ENCODE measurements around the gene PKHD1.

DNA sequence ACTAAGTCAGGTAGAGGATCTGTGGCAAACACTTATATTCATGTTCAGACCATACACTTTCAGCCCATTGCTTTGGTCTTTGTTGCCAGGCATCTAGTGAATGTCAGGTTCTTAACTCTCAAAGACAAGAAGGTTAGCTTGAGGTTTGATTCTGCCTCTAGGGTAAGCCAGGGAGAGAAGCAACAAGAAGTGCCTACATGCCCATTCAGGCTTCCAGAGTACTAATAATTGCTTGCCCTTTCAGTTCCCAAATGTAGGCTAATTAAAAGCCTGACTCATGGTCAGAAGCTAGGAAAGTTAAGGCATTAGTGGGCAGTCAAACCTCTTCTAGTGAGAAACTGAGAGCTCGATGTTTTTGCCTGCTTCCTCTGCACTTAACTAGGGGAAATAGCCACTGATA, 492.4 kb downstream of the PKHD1 start:
- TF ChIP-seq, protein P1, sequence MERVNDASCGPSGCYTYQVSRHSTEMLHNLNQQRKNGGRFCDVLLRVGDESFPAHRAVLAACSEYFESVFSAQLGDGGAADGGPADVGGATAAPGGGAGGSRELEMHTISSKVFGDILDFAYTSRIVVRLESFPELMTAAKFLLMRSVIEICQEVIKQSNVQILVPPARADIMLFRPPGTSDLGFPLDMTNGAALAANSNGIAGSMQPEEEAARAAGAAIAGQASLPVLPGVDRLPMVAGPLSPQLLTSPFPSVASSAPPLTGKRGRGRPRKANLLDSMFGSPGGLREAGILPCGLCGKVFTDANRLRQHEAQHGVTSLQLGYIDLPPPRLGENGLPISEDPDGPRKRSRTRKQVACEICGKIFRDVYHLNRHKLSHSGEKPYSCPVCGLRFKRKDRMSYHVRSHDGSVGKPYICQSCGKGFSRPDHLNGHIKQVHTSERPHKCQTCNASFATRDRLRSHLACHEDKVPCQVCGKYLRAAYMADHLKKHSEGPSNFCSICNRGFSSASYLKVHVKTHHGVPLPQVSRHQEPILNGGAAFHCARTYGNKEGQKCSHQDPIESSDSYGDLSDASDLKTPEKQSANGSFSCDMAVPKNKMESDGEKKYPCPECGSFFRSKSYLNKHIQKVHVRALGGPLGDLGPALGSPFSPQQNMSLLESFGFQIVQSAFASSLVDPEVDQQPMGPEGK (CRISPR knock-in tag; IDR thresholded peaks at IDR 0.05; ENCODE audit: borderline replicate concordance) = no peak
- no peak for TF ChIP-seq RARB (CRISPR knock-in tag; IDR thresholded peaks at IDR 0.05)
- no peak for TF ChIP-seq BACH2 (CRISPR knock-in tag; IDR thresholded peaks at IDR 0.05; ENCODE audit: borderline replicate concordance)
- TF ChIP-seq PPARA (CRISPR knock-in tag; IDR thresholded peaks at IDR 0.05; ENCODE audit: borderline replicate concordance) = no peak
- TF ChIP-seq ZC3H10 (CRISPR knock-in tag; IDR thresholded peaks at IDR 0.05) = no peak
